HG03045 (cell line): ENCODE measurements around the gene ESPN.

ENCODE experiments used
- ATAC-seq: cut with Tn5 transposase; IDR thresholded peaks from one replicate; pipeline ENCODE4 v1.9.1; 2021; ENCODE audit warnings: mild to moderate bottlenecking, moderate library complexity; ENCODE audit not compliant: unreplicated experiment

ESPN gene

GRCh38 chr1:6495540-6496364 is 71.2 kb downstream of the ESPN start:
- no peak for ATAC-seq

- no peak for ATAC-seq
Observed at GRCh38 chr1:6496365-6496721, 71.8 kb downstream of the ESPN start.

- no peak for ATAC-seq
Observed at GRCh38 chr1:6496890-6497214, 72.3 kb downstream of the ESPN start.

- ATAC-seq = no peak
Observed at GRCh38 chr1:6497215-6497866, 72.8 kb downstream of the ESPN start.

GRCh38 chr1:6497867-6498575 is 73.4 kb downstream of the ESPN start:
- ATAC-seq = no peak

GRCh38 chr1:6498576-6499111 is 74.1 kb downstream of the ESPN start:
- no peak for ATAC-seq

- no peak for ATAC-seq
Observed at GRCh38 chr1:6499296-6499695, 74.7 kb downstream of the ESPN start.

- ATAC-seq = no peak
Observed at GRCh38 chr1:6500544-6501278, 76.1 kb downstream of the ESPN start.

- ATAC-seq = no peak
Observed at GRCh38 chr1:6501279-6501813, 76.8 kb downstream of the ESPN start.

- no peak for ATAC-seq
Observed at GRCh38 chr1:6502000-6502891, 77.7 kb downstream of the ESPN start.

- ATAC-seq = no peak
Observed at GRCh38 chr1:6503884-6504602, 79.5 kb downstream of the ESPN start.

GRCh38 chr1:6504887-6505286 is 80.3 kb downstream of the ESPN start:
- ATAC-seq = no peak

GRCh38 chr1:6505367-6506209 is 81.0 kb downstream of the ESPN start:
- ATAC-seq = no peak

GRCh38 chr1:6506210-6507036 is 81.8 kb downstream of the ESPN start:
- ATAC-seq = no peak

GRCh38 chr1:6507037-6507428 is 82.5 kb downstream of the ESPN start:
- ATAC-seq = no peak

GRCh38 chr1:6507461-6507911 is 82.9 kb downstream of the ESPN start:
- no peak for ATAC-seq

GRCh38 chr1:6508154-6508815 is 83.7 kb downstream of the ESPN start:
- ATAC-seq = no peak
